Motor neuron (in vitro differentiated cells): ENCODE data around the gene ARMC7. TPM values are rescaled to one million over a fixed set of nuclear protein-coding genes. Genes with fewer than 3 reads are reported as not detected.

Experiments used
- ATAC-seq, 8 experiments: fragments of 200-7000 bp; cut with Tn5 transposase; replicated peaks in 6 of 8; 2 replicates each; pipeline ENCODE4 v1.8.0; 2021; ENCODE audit warnings: mild to moderate bottlenecking in 8 of 8, moderate library complexity in 8 of 8
- H3K27ac ChIP-seq, 2 donors: fragments of 250-450 bp; sonication (Bioruptor Pico); 2 replicates each; pipeline ENCODE4 v1.9.0; 2021; ENCODE audit warnings: antibody characterized with exemption in 2 of 2, mild to moderate bottlenecking in 2 of 2, moderate library complexity in 1 of 2
- H3K4me1 ChIP-seq, 2 donors: fragments of 250-450 bp; sonication (Bioruptor Pico); replicated peaks in 1 of 2; 2 replicates each; pipeline ENCODE4 v1.6.1; 2021; ENCODE audit warnings: antibody characterized with exemption in 2 of 2, mild to moderate bottlenecking in 2 of 2, moderate library complexity in 1 of 2
- H3K4me3 ChIP-seq, 5 donors: fragments of 250-450 bp; sonication (Bioruptor Pico); 2 replicates each; pipeline ENCODE4 v1.9.0; 2021; ENCODE audit warnings: antibody characterized with exemption in 5 of 5, mild to moderate bottlenecking in 5 of 5, moderate library complexity in 4 of 5
- WGBS, 10 experiments: fragments of 450-650 bp; shearing (Covaris generic); methylation state at CpG; one replicate each; pipeline ENCODE4 v1.0.0; 2022; 5-methylcytosine and 5-hydroxymethylcytosine counted together
- in situ Hi-C, 9 experiments: fragments of 400-800 bp; cut with MboI; loops; one replicate each; pipeline ENCODE4 v1.15.0; 2021; ENCODE audit warnings: low sequenced_read_pairs in 9 of 9, low pct_unique_long_range_greater_than_20kb in 2 of 9; ENCODE audit not compliant: unreplicated experiment in 9 of 9
- total RNA-seq, 8 experiments: library from RNA; unstranded; fragments of 300-600 nt; gene quantifications; 2 replicates each; pipeline versions ENCODE4 v1.2.3 to v1.2.4, GENCODE V29; 2022

Gene ARMC7
- total RNA-seq, 8 experiments from 2014 or later: 3.7 to 11.3 (median 6.1) TPM

GRCh38 chr17:75096082-75096625 is 13.6 kb upstream of the ARMC7 start:
- no peak overlapping the region for H3K4me3 ChIP-seq
- in situ Hi-C loops: no loop called here
- ATAC-seq: peak in 5 of 8 experiments; percentile 16 to 79 (median 64)
- peaks cover 17 to 41% of the 10 kb centered on the region in 2 donors for H3K4me1 ChIP-seq
- WGBS, 10 experiments: 17 to 90% (median 80%) methylated on average over 1 to 6 of the region's 14 CpGs; no CpG with 5 or more reads in 3 of the 10 experiments
- H3K27ac ChIP-seq: no peak overlapping the region

GRCh38 chr17:75097865-75098264 is 11.9 kb upstream of the ARMC7 start:
- WGBS, 10 experiments: 85 to 100% (median 100%) methylated on average over 1 to 4 of the region's 7 CpGs; no CpG with 5 or more reads in 7 of the 10 experiments
- ATAC-seq: no peak
- Histone ChIP-seq H3K4me1 (peaks cover 17 to 37% of the 10 kb centered on the region in 2 donors), H3K27ac (no peak overlapping the region), H3K4me3 (no peak overlapping the region)
- in situ Hi-C loops: no loop called here

- in situ Hi-C loops: no loop called here
- 75 to 100% (median 96%) methylated on average over 2 to 4 of the region's 7 CpGs; no CpG with 5 or more reads in 7 of the 10 experiments for WGBS, 10 experiments
Measured at GRCh38 chr17:75098861-75099260, 10.9 kb upstream of the ARMC7 start.

GRCh38 chr17:75099881-75100595 is 9.7 kb upstream of the ARMC7 start:
- no peak overlapping the region for H3K4me3 ChIP-seq
- no peak for ATAC-seq
- H3K27ac ChIP-seq: no peak overlapping the region
- 97 to 100% methylated on average over 2 to 7 of the region's 31 CpGs; no CpG with 5 or more reads in 8 of the 10 experiments for WGBS, 10 experiments
- in situ Hi-C loops: no loop called here
- peaks cover 7 to 16% of the 10 kb centered on the region in 2 donors for H3K4me1 ChIP-seq

More at GRCh38 chr17:75098861-75099260, 10.9 kb upstream of the ARMC7 start:
- Histone ChIP-seq H3K4me3 (no peak overlapping the region), H3K4me1 (peaks cover 7 to 28% of the 10 kb centered on the region in 2 donors), H3K27ac (no peak overlapping the region)
- no peak for ATAC-seq

GRCh38 chr17:75102385-75102821 is 7.4 kb upstream of the ARMC7 start:
- peak overlapping the region; percentile 6 to 69 for H3K27ac ChIP-seq
- peak in 5 of 8 experiments; percentile 67 to 92 (median 83) for ATAC-seq
- H3K4me3 ChIP-seq: no peak overlapping the region
- in situ Hi-C loops: no loop called here
- peaks cover 7 to 13% of the 10 kb centered on the region in 2 donors for H3K4me1 ChIP-seq
- WGBS, 10 experiments: 33 to 93% (median 53%) methylated on average over 3 to 11 of the region's 12 CpGs; no CpG with 5 or more reads in 3 of the 10 experiments

GRCh38 chr17:75103601-75104554 is 5.9 kb upstream of the ARMC7 start:
- Histone ChIP-seq H3K27ac (no peak overlapping the region), H3K4me1 (peaks cover 10 to 15% of the 10 kb centered on the region in 2 donors), H3K4me3 (no peak overlapping the region)
- no peak for ATAC-seq
- in situ Hi-C loops: no loop called here
- WGBS, 10 experiments: 20 to 93% (median 82%) methylated on average over 1 to 8 of the region's 14 CpGs; no CpG with 5 or more reads in 2 of the 10 experiments

- ATAC-seq: peak in 6 of 8 experiments; percentile 22 to 53 (median 34)
- in situ Hi-C loops: no loop called here
- Histone ChIP-seq H3K4me1 (peaks cover 14 to 18% of the 10 kb centered on the region in 2 donors), H3K4me3 (no peak overlapping the region), H3K27ac (no peak overlapping the region)
- WGBS, 10 experiments: 0 to 88% (median 39%) methylated on average over 1 to 10 of the region's 20 CpGs; no CpG with 5 or more reads in 2 of the 10 experiments
Measured at GRCh38 chr17:75105126-75106080, 4.4 kb upstream of the ARMC7 start.

GRCh38 chr17:75108193-75108592 is 1.6 kb upstream of the ARMC7 start:
- Histone ChIP-seq H3K4me1 (peaks cover 9 to 10% of the 10 kb centered on the region in 2 donors), H3K27ac (no peak overlapping the region), H3K4me3 (no peak overlapping the region)
- no peak for ATAC-seq
- 0 to 100% (median 83%) methylated on average over 1 to 2 of the region's 2 CpGs; no CpG with 5 or more reads in 5 of the 10 experiments for WGBS, 10 experiments
- in situ Hi-C loops: no loop called here

- peak overlapping the region; percentile 41 to 81 (median 55) for H3K4me3 ChIP-seq
- peak in 3 of 8 experiments; percentile 0 to 18 (median 9) for ATAC-seq
- no peak overlapping the region for H3K27ac ChIP-seq
- peaks cover 9 to 10% of the 10 kb centered on the region in 2 donors for H3K4me1 ChIP-seq
- in situ Hi-C loops: no loop called here
- 10 to 51% (median 18%) methylated on average over 2 to 6 of the region's 22 CpGs; no CpG with 5 or more reads in 4 of the 10 experiments for WGBS, 10 experiments
Measured at GRCh38 chr17:75109046-75109406, 743 bp upstream of the ARMC7 start.

GRCh38 chr17:75110234-75110937 is 617 bp downstream of the ARMC7 start:
- H3K4me3 ChIP-seq: peak overlapping the region; percentile 41 to 81 (median 55)
- in situ Hi-C loops: no loop called here
- WGBS, 10 experiments: 28 to 80% (median 36%) methylated on average over 1 to 16 of the region's 40 CpGs; no CpG with 5 or more reads in 6 of the 10 experiments
- peak in 3 of 8 experiments; percentile 2 to 15 (median 15) for ATAC-seq
- peak overlapping the region in 1 of 2 donors; percentile 56 for H3K27ac ChIP-seq
- peaks cover 11 to 14% of the 10 kb centered on the region in 2 donors for H3K4me1 ChIP-seq

GRCh38 chr17:75111777-75112335 is 2.1 kb downstream of the ARMC7 start:
- 71 to 100% (median 93%) methylated on average over 2 to 7 of the region's 7 CpGs; no CpG with 5 or more reads in 1 of the 10 experiments for WGBS, 10 experiments
- Histone ChIP-seq H3K27ac (no peak overlapping the region), H3K4me3 (no peak overlapping the region), H3K4me1 (peaks cover 11 to 14% of the 10 kb centered on the region in 2 donors)
- in situ Hi-C loops: no loop called here
- no peak for ATAC-seq
